Hepatocyte (in vitro differentiated cells): ENCODE results near the gene FGD5. TPM values are rescaled to one million over a fixed set of nuclear protein-coding genes. Genes with fewer than 3 reads are reported as not detected.
A peak's percentile ranks its signal among the peaks of the same experiment; 100 is the strongest.

Source experiments
- DNase-seq: peaks from one replicate; pipeline ENCODE4 v3.0.0-alpha.2; 2016; ENCODE audit warnings: low spot score
- H2AFZ ChIP-seq: fragments of 200-600 bp; sonication (generic); 2 replicates; pipeline ENCODE4 v1.6.0; 2016; ENCODE audit warnings: antibody characterized with exemption, mild to moderate bottlenecking
- H3K27ac ChIP-seq: fragments of 200-600 bp; sonication (generic); 2 replicates; pipeline ENCODE4 v1.5.1; 2016; ENCODE audit warnings: mild to moderate bottlenecking
- H3K27me3 ChIP-seq: fragments of 200-600 bp; sonication (generic); 2 replicates; pipeline ENCODE4 v1.6.1; 2016
- H3K36me3 ChIP-seq: fragments of 200-600 bp; sonication (generic); replicated peaks from 2 replicates; pipeline ENCODE4 v1.5.1; 2016; ENCODE audit warnings: low read depth; ENCODE audit not compliant: insufficient read depth
- H3K4me1 ChIP-seq: fragments of 200-600 bp; sonication (generic); 2 replicates; pipeline ENCODE4 v1.5.1; 2016; ENCODE audit warnings: mild to moderate bottlenecking, moderate library complexity; ENCODE audit not compliant: insufficient read depth
- H3K4me2 ChIP-seq: fragments of 200-600 bp; sonication (generic); 2 replicates; pipeline ENCODE4 v1.6.0; 2016
- H3K4me3 ChIP-seq: fragments of 200-600 bp; sonication (generic); 2 replicates; pipeline ENCODE4 v1.5.1; 2016; ENCODE audit warnings: mild to moderate bottlenecking
- H3K79me2 ChIP-seq: fragments of 200-600 bp; sonication (generic); 2 replicates; pipeline ENCODE4 v1.6.0; 2017; ENCODE audit warnings: mild to moderate bottlenecking
- H3K9me2 ChIP-seq: fragments of 200-600 bp; sonication (generic); replicated peaks from 2 replicates; pipeline ENCODE4 v1.6.0; 2017; ENCODE audit warnings: mild to moderate bottlenecking; ENCODE audit not compliant: insufficient read depth
- H3K9me3 ChIP-seq: fragments of 200-600 bp; sonication (generic); 2 replicates; pipeline ENCODE4 v1.5.1; 2016; ENCODE audit warnings: low read depth, mild to moderate bottlenecking
- H4K20me1 ChIP-seq: fragments of 200-600 bp; sonication (generic); 2 replicates; pipeline ENCODE4 v1.6.0; 2016; ENCODE audit warnings: mild to moderate bottlenecking; ENCODE audit not compliant: insufficient read depth, poor library complexity, severe bottlenecking
- CTCF ChIP-seq: fragments of 200-600 bp; sonication (generic); IDR thresholded peaks from 2 replicates; pipeline ENCODE4 v1.5.1; 2016; ENCODE audit warnings: antibody characterized with exemption, mild to moderate bottlenecking; ENCODE audit not compliant: poor library complexity
- EZH2 ChIP-seq: fragments of 200-600 bp; sonication (generic); IDR thresholded peaks from 2 replicates; pipeline ENCODE4 v1.6.1; 2016; ENCODE audit warnings: antibody characterized with exemption, mild to moderate bottlenecking, borderline replicate concordance
- EZH2phosphoT487 ChIP-seq: fragments of 200-600 bp; sonication (generic); IDR thresholded peaks from one replicate; pipeline ENCODE4 v1.6.1; 2018; ENCODE audit warnings: antibody characterized with exemption, mild to moderate bottlenecking, low read depth, moderate library complexity; ENCODE audit not compliant: unreplicated experiment, severe bottlenecking
- WGBS: methylation state at CpG from one replicate; pipeline ENCODE4 v1.1.6; 2016; ENCODE audit warnings: low lambda C conversion rate; ENCODE audit errors: missing lambda C conversion rate; 5-methylcytosine and 5-hydroxymethylcytosine counted together
- polyA plus RNA-seq: library from polyadenylated mRNA; unstranded; fragments of >200 nt; fragmentation: Nextera tagmentation; extraction: Ambion mirVana; gene quantifications from 2 replicates; pipeline ENCODE4 v1.2.1, GENCODE V29; 2016
- total RNA-seq: library from RNA; depleted of rRNA; stranded (reverse); fragments of >200 nt; gene quantifications from 2 replicates; pipeline ENCODE4 v1.2.3, GENCODE V29; 2014

FGD5 gene
- total and polyA plus RNA-seq, 2 experiments from 2014 or later: 2.9 to 3.3 TPM

GRCh38 chr3:14821151-14821550 is 2.4 kb downstream of the FGD5 start:
- H3K27me3 ChIP-seq: no peaks in the 10 kb centered on the region

GRCh38 chr3:14822134-14822533 is 3.4 kb downstream of the FGD5 start:
- Histone ChIP-seq H3K36me3 (no peaks in the 10 kb centered on the region), H3K9me2 (no peaks in the 10 kb centered on the region), H3K4me2 (no peak overlapping the region), H3K27ac (no peak overlapping the region), H3K27me3 (no peaks in the 10 kb centered on the region), H3K9me3 (no peaks in the 10 kb centered on the region), H3K4me3 (no peak overlapping the region), H3K79me2 (no peaks in the 10 kb centered on the region), H3K4me1 (peaks cover 10% of the 10 kb centered on the region), H4K20me1 (no peaks in the 10 kb centered on the region), H2AFZ (no peak overlapping the region)
- TF ChIP-seq CTCF: no peak
- no peak for DNase-seq
- WGBS: 65% methylated on average over 3 of the region's 3 CpGs

More at GRCh38 chr3:14821151-14821550, 2.4 kb downstream of the FGD5 start:
- peaks cover 10% of the 10 kb centered on the region for H3K4me1 ChIP-seq
- no peaks in the 10 kb centered on the region for H3K36me3 ChIP-seq
- 80% methylated on average over 16 of the region's 16 CpGs for WGBS
- no peak overlapping the region for H3K27ac ChIP-seq
- no peak overlapping the region for H3K4me2 ChIP-seq
- H3K9me3 ChIP-seq: no peaks in the 10 kb centered on the region
- H4K20me1 ChIP-seq: no peaks in the 10 kb centered on the region
- no peak overlapping the region for H2AFZ ChIP-seq
- H3K9me2 ChIP-seq: no peaks in the 10 kb centered on the region
- no peak overlapping the region for H3K4me3 ChIP-seq
- no peaks in the 10 kb centered on the region for H3K79me2 ChIP-seq
- TF ChIP-seq EZH2: no peak
- TF ChIP-seq CTCF: no peak
- no peak for TF ChIP-seq EZH2phosphoT487
- DNase-seq: no peak

- 15% methylated on average over 12 of the region's 12 CpGs for WGBS
- Histone ChIP-seq H3K4me1 (peaks cover 10% of the 10 kb centered on the region), H3K27me3 (no peaks in the 10 kb centered on the region), H2AFZ (peak overlapping the region; percentile 24), H3K4me2 (peak overlapping the region; percentile 73), H3K27ac (no peak overlapping the region), H3K9me3 (no peaks in the 10 kb centered on the region), H3K9me2 (no peaks in the 10 kb centered on the region), H4K20me1 (no peaks in the 10 kb centered on the region), H3K79me2 (no peaks in the 10 kb centered on the region), H3K36me3 (no peaks in the 10 kb centered on the region), H3K4me3 (no peak overlapping the region)
- peak; percentile 44 for DNase-seq
- no peak for TF ChIP-seq CTCF
- TF ChIP-seq EZH2: no peak
- TF ChIP-seq EZH2phosphoT487: no peak
Observed at GRCh38 chr3:14822670-14823390, 4.1 kb downstream of the FGD5 start.
